Body of pancreas (tissue), 4 donors: Measurements from ENCODE around the gene SGPL1. TPM values are rescaled to one million over a fixed set of nuclear protein-coding genes. Genes with fewer than 3 reads are reported as not detected.

ENCODE experiments used
- ATAC-seq: fragments of 150-250 bp; one replicate; pipeline ENCODE4 v1.9.1; 2016
- DNase-seq, 4 donors: peaks; one replicate each; pipeline ENCODE4 v3.0.0-alpha.2; 2019
- H3K27ac ChIP-seq, 4 donors: fragments of 200-600 bp; sonication (generic); 1 replicate in 3 of 4; 2 replicates in 1 of 4; pipeline versions ENCODE4 v1.5.1 to v1.6.1; 2016 to 2019; ENCODE audit warnings: mild to moderate bottlenecking in 1 of 4, mixed read lengths in 1 of 4, moderate library complexity in 1 of 4
- H3K27me3 ChIP-seq, 2 donors: fragments of 200-600 bp; sonication (generic); one replicate each; pipeline ENCODE4 v1.6.0; 2016; ENCODE audit warnings: mild to moderate bottlenecking in 1 of 2
- H3K36me3 ChIP-seq, 2 donors: fragments of 200-600 bp; sonication (generic); replicated peaks in 1 of 2; 2 replicates each; pipeline ENCODE4 v1.5.1; 2016; ENCODE audit warnings: low read depth in 2 of 2; ENCODE audit not compliant: insufficient read depth in 1 of 2
- H3K4me1 ChIP-seq: fragments of 200-600 bp; sonication (generic); one replicate; pipeline ENCODE4 v1.6.0; 2016
- H3K4me3 ChIP-seq, 2 donors: fragments of 200-600 bp; sonication (generic); 1 replicate in 1 of 2; 2 replicates in 1 of 2; pipeline ENCODE4 v1.5.1; 2016 to 2019
- H3K9me3 ChIP-seq, 3 donors: fragments of 200-600 bp; sonication (generic); 1 replicate in 2 of 3; 2 replicates in 1 of 3; pipeline ENCODE4 v1.5.1; 2016
- CTCF ChIP-seq, 7 experiments: fragments of 450-650 bp in 4 of 7; fragments of 200-600 bp in 3 of 7; sonication (generic) in 3 of 7; IDR thresholded peaks; one replicate each; pipeline ENCODE4 v1.5.1; 2016 to 2019; ENCODE audit warnings: antibody characterized with exemption in 7 of 7
- POLR2A ChIP-seq, 3 donors: fragments of 450-650 bp; IDR thresholded peaks; one replicate each; pipeline ENCODE4 v1.6.1; 2016; ENCODE audit warnings: antibody characterized with exemption in 3 of 3, mild to moderate bottlenecking in 2 of 3
- WGBS, 2 donors: methylation state at CpG; one replicate each; pipeline ENCODE4 v1.1.5; 2017; 5-methylcytosine and 5-hydroxymethylcytosine counted together
- intact Hi-C: fragments of 100-400 bp; cut with DNase I; formaldehyde crosslinking; loops from one replicate; pipeline ENCODE4 v1.15.1; 2023
- total RNA-seq, 2 donors: library from RNA; depleted of rRNA; stranded (reverse); fragments of >200 nt; gene quantifications; one replicate each; pipeline ENCODE4 v1.1.0, GENCODE V29; 2016

Gene SGPL1
- total RNA-seq, 2 donors from 2014 or later: 36.3 to 43.8 TPM

GRCh38 chr10:70890917-70891431 is 75.2 kb downstream of the SGPL1 start:
- no peak overlapping the region for H3K4me3 ChIP-seq
- H3K4me1 ChIP-seq: peaks cover 38% of the 10 kb centered on the region
- intact Hi-C loops: no loop called here
- WGBS, 2 donors: 35 to 40% methylated on average over 3 to 7 of the region's 7 CpGs
- H3K27ac ChIP-seq: peak overlapping the region; percentile 50 to 77 (median 58)
- H3K9me3 ChIP-seq: no peaks in the 10 kb centered on the region
- TF ChIP-seq CTCF (IDR thresholded peaks at IDR 0.05): no peak
- TF ChIP-seq POLR2A (IDR thresholded peaks at IDR 0.05): no peak
- H3K36me3 ChIP-seq: no peaks in the 10 kb centered on the region
- peak; percentile 76 to 92 (median 88) for DNase-seq
- ATAC-seq: peak; percentile 56
- no peaks in the 10 kb centered on the region for H3K27me3 ChIP-seq

- Histone ChIP-seq H3K27ac (no peak overlapping the region), H3K4me1 (peaks cover 31% of the 10 kb centered on the region), H3K36me3 (no peaks in the 10 kb centered on the region), H3K9me3 (no peaks in the 10 kb centered on the region), H3K4me3 (no peak overlapping the region), H3K27me3 (no peaks in the 10 kb centered on the region)
- DNase-seq (no peak), ATAC-seq (no peak)
- intact Hi-C loops: no loop called here
- 87 to 95% methylated on average over 1 of the region's 1 CpG for WGBS, 2 donors
- TF ChIP-seq POLR2A (IDR thresholded peaks at IDR 0.05) (no peak), CTCF (IDR thresholded peaks at IDR 0.05) (no peak)
Observed at GRCh38 chr10:70891627-70892026, 75.9 kb downstream of the SGPL1 start.

- no peak for TF ChIP-seq CTCF (IDR thresholded peaks at IDR 0.05)
- Histone ChIP-seq H3K27me3 (no peaks in the 10 kb centered on the region), H3K4me1 (peaks cover 22% of the 10 kb centered on the region), H3K36me3 (no peaks in the 10 kb centered on the region), H3K4me3 (no peak overlapping the region), H3K27ac (no peak overlapping the region), H3K9me3 (no peaks in the 10 kb centered on the region)
- intact Hi-C loops: no loop called here
- peak in 1 of 4 donors; percentile 3 for DNase-seq
- no peak for ATAC-seq
- WGBS, 2 donors: 93 to 99% methylated on average over 4 of the region's 4 CpGs
Observed at GRCh38 chr10:70892631-70893030, 76.9 kb downstream of the SGPL1 start.

- Histone ChIP-seq H3K9me3 (no peaks in the 10 kb centered on the region), H3K27ac (no peak overlapping the region), H3K36me3 (no peaks in the 10 kb centered on the region), H3K27me3 (no peaks in the 10 kb centered on the region), H3K4me1 (peaks cover 22% of the 10 kb centered on the region), H3K4me3 (no peak overlapping the region)
- WGBS, 2 donors: 80 to 83% methylated on average over 10 of the region's 10 CpGs
- peak in 1 of 4 donors; percentile 7 for DNase-seq
- no peak for TF ChIP-seq POLR2A (IDR thresholded peaks at IDR 0.05)
- no peak for TF ChIP-seq CTCF (IDR thresholded peaks at IDR 0.05)
- intact Hi-C loops: no loop called here
- no peak for ATAC-seq
Observed at GRCh38 chr10:70893227-70894006, 77.7 kb downstream of the SGPL1 start.

GRCh38 chr10:70894416-70894815 is 78.7 kb downstream of the SGPL1 start:
- 67 to 74% methylated on average over 2 of the region's 2 CpGs for WGBS, 2 donors
- no peak for DNase-seq

More at GRCh38 chr10:70894416-70894815, 78.7 kb downstream of the SGPL1 start:
- H3K27me3 ChIP-seq: no peaks in the 10 kb centered on the region
- H3K4me1 ChIP-seq: peaks cover 12% of the 10 kb centered on the region
- H3K27ac ChIP-seq: no peak overlapping the region
- no peak for ATAC-seq
- H3K4me3 ChIP-seq: no peak overlapping the region
- H3K36me3 ChIP-seq: no peaks in the 10 kb centered on the region
- H3K9me3 ChIP-seq: no peaks in the 10 kb centered on the region
- TF ChIP-seq POLR2A (IDR thresholded peaks at IDR 0.05): no peak
- no peak for TF ChIP-seq CTCF (IDR thresholded peaks at IDR 0.05)
- intact Hi-C loops: no loop called here
